ENCODE data around the gene DHX9.

DNA sequence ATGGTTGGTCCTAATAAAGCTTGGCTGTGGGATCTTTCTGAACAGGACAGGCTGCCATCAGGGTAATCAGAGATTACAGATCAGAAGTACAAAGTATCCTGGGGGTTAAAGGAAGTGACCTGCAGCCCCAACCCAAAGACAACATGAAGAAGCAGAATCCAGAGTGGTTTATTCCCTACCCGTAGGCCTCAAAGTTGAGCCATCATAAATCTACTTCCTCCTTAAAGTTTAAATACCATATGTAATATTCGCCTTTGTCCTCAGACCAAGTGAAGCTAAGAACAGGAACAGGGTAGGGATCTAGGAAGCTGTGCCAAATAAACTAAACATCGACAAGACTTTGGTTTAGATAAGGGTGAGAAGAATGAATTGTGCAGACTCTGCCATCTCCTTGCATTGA is 15.9 kb upstream of the DHX9 start:
- TF ChIP-seq, protein P1, sequence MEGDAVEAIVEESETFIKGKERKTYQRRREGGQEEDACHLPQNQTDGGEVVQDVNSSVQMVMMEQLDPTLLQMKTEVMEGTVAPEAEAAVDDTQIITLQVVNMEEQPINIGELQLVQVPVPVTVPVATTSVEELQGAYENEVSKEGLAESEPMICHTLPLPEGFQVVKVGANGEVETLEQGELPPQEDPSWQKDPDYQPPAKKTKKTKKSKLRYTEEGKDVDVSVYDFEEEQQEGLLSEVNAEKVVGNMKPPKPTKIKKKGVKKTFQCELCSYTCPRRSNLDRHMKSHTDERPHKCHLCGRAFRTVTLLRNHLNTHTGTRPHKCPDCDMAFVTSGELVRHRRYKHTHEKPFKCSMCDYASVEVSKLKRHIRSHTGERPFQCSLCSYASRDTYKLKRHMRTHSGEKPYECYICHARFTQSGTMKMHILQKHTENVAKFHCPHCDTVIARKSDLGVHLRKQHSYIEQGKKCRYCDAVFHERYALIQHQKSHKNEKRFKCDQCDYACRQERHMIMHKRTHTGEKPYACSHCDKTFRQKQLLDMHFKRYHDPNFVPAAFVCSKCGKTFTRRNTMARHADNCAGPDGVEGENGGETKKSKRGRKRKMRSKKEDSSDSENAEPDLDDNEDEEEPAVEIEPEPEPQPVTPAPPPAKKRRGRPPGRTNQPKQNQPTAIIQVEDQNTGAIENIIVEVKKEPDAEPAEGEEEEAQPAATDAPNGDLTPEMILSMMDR (IDR thresholded peaks at IDR 0.05; ENCODE audit: low read depth, low read length), result no peak
- TF ChIP-seq POLR2A (IDR thresholded peaks at IDR 0.05; ENCODE audit: extremely low read depth, insufficient read length), result no peak
- TF ChIP-seq, protein P2, sequence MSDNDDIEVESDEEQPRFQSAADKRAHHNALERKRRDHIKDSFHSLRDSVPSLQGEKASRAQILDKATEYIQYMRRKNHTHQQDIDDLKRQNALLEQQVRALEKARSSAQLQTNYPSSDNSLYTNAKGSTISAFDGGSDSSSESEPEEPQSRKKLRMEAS (IDR thresholded peaks at IDR 0.05; ENCODE audit: low read depth, low read length), result no peak

Data from NB4 (cell line).